Measurements from ENCODE around the gene DRP2. TPM values are rescaled to one million over a fixed set of nuclear protein-coding genes. Genes with fewer than 3 reads are reported as not detected.

DRP2 gene
- total RNA-seq, 1 experiment from 2014 or later: 0.04 TPM

- no peaks in the 10 kb centered on the region for H3K79me1 ChIP-seq (ENCODE audit: insufficient read depth, low read depth, low read length, poor library complexity, severe bottlenecking)
- no peak overlapping the region for H2BK5ac ChIP-seq (ENCODE audit: insufficient read length, low read length)
- Mint-ChIP-seq H3K27me3 (ENCODE audit: low read depth) (no peaks in the 10 kb centered on the region; the same call in 1 of the 2 replicates), H3K9me3 (peaks cover 68 to 73% of the 10 kb centered on the region in 2 experiments), H3K4me1 (no peaks in the 10 kb centered on the region), H3K4me3 (no peak overlapping the region), H3K27ac (no peak overlapping the region), H3K36me3 (ENCODE audit: insufficient read depth in 1 of 3, low read depth in 3 of 3) (peaks cover 0 to 4% (median 3%) of the 10 kb centered on the region in 3 experiments; a peak in 2 of 7 replicates)
- no peaks in the 10 kb centered on the region for H3K4me1 ChIP-seq (ENCODE audit: insufficient read depth, low read length)
- no peak overlapping the region for H4K5ac ChIP-seq (ENCODE audit: insufficient read length, low read depth, low read length)
- H3K9ac ChIP-seq (ENCODE audit: extremely low read depth, insufficient read length, low read length): no peak overlapping the region
- H3K79me2 ChIP-seq (ENCODE audit: insufficient read depth, low read length): no peaks in the 10 kb centered on the region
- no peak for DNase-seq
- no peak overlapping the region for H3K23ac ChIP-seq (ENCODE audit: insufficient read length, low read depth, low read length)
- H3K9me3 ChIP-seq (ENCODE audit: control insufficient read depth, low read depth, low read length): peaks cover 52% of the 10 kb centered on the region
- no peak overlapping the region for H3K56ac ChIP-seq (ENCODE audit: insufficient read length, low read depth, low read length)
- H4K91ac ChIP-seq (ENCODE audit: insufficient read length, low read depth, low read length): no peak overlapping the region
- H2AK5ac ChIP-seq (ENCODE audit: insufficient read length, low read length): no peak overlapping the region
- no peak overlapping the region for H3K4ac ChIP-seq (ENCODE audit: low read depth, low read length)
- H2BK12ac ChIP-seq (ENCODE audit: insufficient read length, low read depth, low read length): no peak overlapping the region
- no peaks in the 10 kb centered on the region for H3K23me2 ChIP-seq (ENCODE audit: insufficient read length, low read depth, low read length, poor library complexity, severe bottlenecking)
- no peak overlapping the region for H3K27ac ChIP-seq (ENCODE audit: insufficient read length, low read depth, low read length)
- no CpG with 5 or more reads among the region's 11 CpGs for WGBS (ENCODE audit: extremely low coverage, insufficient read length, low lambda C conversion rate)
- H2BK15ac ChIP-seq (ENCODE audit: low read depth, low read length): no peak overlapping the region
- H4K20me1 ChIP-seq (ENCODE audit: control insufficient read depth, insufficient read depth, insufficient read length): no peaks in the 10 kb centered on the region
- no peaks in the 10 kb centered on the region for H3K27me3 ChIP-seq (ENCODE audit: insufficient read depth, low read length)
- no peak overlapping the region for H2AFZ ChIP-seq (ENCODE audit: low read length)
- H3K4me2 ChIP-seq (ENCODE audit: insufficient read depth, insufficient read length, low read length): no peak overlapping the region
- TF ChIP-seq, protein P1, sequence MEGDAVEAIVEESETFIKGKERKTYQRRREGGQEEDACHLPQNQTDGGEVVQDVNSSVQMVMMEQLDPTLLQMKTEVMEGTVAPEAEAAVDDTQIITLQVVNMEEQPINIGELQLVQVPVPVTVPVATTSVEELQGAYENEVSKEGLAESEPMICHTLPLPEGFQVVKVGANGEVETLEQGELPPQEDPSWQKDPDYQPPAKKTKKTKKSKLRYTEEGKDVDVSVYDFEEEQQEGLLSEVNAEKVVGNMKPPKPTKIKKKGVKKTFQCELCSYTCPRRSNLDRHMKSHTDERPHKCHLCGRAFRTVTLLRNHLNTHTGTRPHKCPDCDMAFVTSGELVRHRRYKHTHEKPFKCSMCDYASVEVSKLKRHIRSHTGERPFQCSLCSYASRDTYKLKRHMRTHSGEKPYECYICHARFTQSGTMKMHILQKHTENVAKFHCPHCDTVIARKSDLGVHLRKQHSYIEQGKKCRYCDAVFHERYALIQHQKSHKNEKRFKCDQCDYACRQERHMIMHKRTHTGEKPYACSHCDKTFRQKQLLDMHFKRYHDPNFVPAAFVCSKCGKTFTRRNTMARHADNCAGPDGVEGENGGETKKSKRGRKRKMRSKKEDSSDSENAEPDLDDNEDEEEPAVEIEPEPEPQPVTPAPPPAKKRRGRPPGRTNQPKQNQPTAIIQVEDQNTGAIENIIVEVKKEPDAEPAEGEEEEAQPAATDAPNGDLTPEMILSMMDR (conservative IDR thresholded peaks at IDR 0.05): no peak
- no peak overlapping the region for H2BK120ac ChIP-seq (ENCODE audit: low read depth, low read length, poor library complexity, severe bottlenecking)
- no peak overlapping the region for H3T11ph ChIP-seq (ENCODE audit: low read length)
- H4K8ac ChIP-seq (replicated peaks; ENCODE audit: insufficient read length, low read depth, low read length): no peak overlapping the region
- H3K18ac ChIP-seq (ENCODE audit: insufficient read length, low read depth, low read length): no peak overlapping the region
- no peak overlapping the region for H2BK20ac ChIP-seq (ENCODE audit: low read depth, low read length, poor library complexity, severe bottlenecking)
- no peak overlapping the region for H3K14ac ChIP-seq (ENCODE audit: insufficient read depth, low read length)
These were observed 38.6 kb downstream of the DRP2 start for GRCh38 chrX:101258259-101258581.

Measured in H9 (cell line).